ENCODE data around the gene OTP.

- TF ChIP-seq CTCF (IDR thresholded peaks at IDR 0.05) (no peak), POLR2A (IDR thresholded peaks at IDR 0.05) (no peak)
These were observed 52.4 kb downstream of the OTP start for GRCh38 chr5:77586101-77586500.
